GM23338 (cell line): ENCODE measurements around the gene KIF6. TPM values are rescaled to one million over a fixed set of nuclear protein-coding genes. Genes with fewer than 3 reads are reported as not detected.

Experiments used
- ATAC-seq: fragments of 200-7000 bp; cut with Tn5 transposase; 3 replicates; pipeline ENCODE4 v1.9.1; 2020
- DNase-seq: peaks from one replicate; pipeline ENCODE4 v3.0.0-alpha.2; 2015; ENCODE audit warnings: low spot score
- H2AFZ ChIP-seq: fragments of 200-600 bp; sonication (generic); 2 replicates; pipeline ENCODE4 v1.8.0; 2016; ENCODE audit warnings: antibody characterized with exemption, mild to moderate bottlenecking, moderate library complexity
- H3F3A ChIP-seq: fragments of 200-600 bp; sonication (generic); replicated peaks from 2 replicates; pipeline ENCODE4 v1.8.0; 2017; ENCODE audit warnings: antibody characterized with exemption, mixed run types, low read depth
- H3K27ac ChIP-seq: fragments of 200-600 bp; sonication (generic); 2 replicates; pipeline ENCODE4 v1.6.1; 2016; ENCODE audit warnings: low read depth
- H3K27me3 ChIP-seq: fragments of 200-600 bp; sonication (generic); 2 replicates; pipeline ENCODE4 v1.8.0; 2016; ENCODE audit warnings: mild to moderate bottlenecking, mixed run types, moderate library complexity; ENCODE audit not compliant: insufficient read depth
- H3K36me3 ChIP-seq: fragments of 200-600 bp; sonication (generic); 2 replicates; pipeline ENCODE4 v1.8.0; 2016; ENCODE audit warnings: mild to moderate bottlenecking; ENCODE audit not compliant: insufficient read depth
- H3K4me1 ChIP-seq: fragments of 200-600 bp; sonication (generic); 2 replicates; pipeline ENCODE4 v1.8.0; 2016; ENCODE audit warnings: mild to moderate bottlenecking, moderate library complexity; ENCODE audit not compliant: insufficient read depth
- H3K4me2 ChIP-seq: fragments of 200-600 bp; sonication (generic); 2 replicates; pipeline ENCODE4 v1.7.1; 2017; ENCODE audit warnings: mixed run types
- H3K4me3 ChIP-seq: fragments of 200-600 bp; sonication (generic); 2 replicates; pipeline ENCODE4 v1.6.1; 2016; ENCODE audit warnings: mixed run types
- H3K79me2 ChIP-seq: fragments of 200-600 bp; sonication (generic); replicated peaks from 2 replicates; pipeline ENCODE4 v1.8.0; 2017; ENCODE audit warnings: mild to moderate bottlenecking; ENCODE audit not compliant: insufficient read depth
- H3K9me2 ChIP-seq: fragments of 200-600 bp; sonication (generic); 2 replicates; pipeline ENCODE4 v1.8.0; 2017; ENCODE audit not compliant: insufficient read depth
- H4K20me1 ChIP-seq: fragments of 200-600 bp; sonication (generic); replicated peaks from 2 replicates; pipeline ENCODE4 v1.8.0; 2017; ENCODE audit warnings: mild to moderate bottlenecking; ENCODE audit not compliant: insufficient read depth
- H3K27ac Mint-ChIP-seq: 2 replicates; pipeline ENCODE4 v1.8.0; 2020; ENCODE audit warnings: inconsistent platforms, mild to moderate bottlenecking, moderate library complexity, mixed read lengths
- H3K27me3 Mint-ChIP-seq: 3 replicates; pipeline ENCODE4 v1.8.0; 2022; ENCODE audit warnings: low read depth, mild to moderate bottlenecking, moderate library complexity, mixed read lengths, inconsistent platforms; ENCODE audit not compliant: insufficient read depth, poor library complexity
- H3K36me3 Mint-ChIP-seq: 3 replicates; pipeline ENCODE4 v1.8.0; 2021; ENCODE audit warnings: low read depth, mild to moderate bottlenecking, inconsistent platforms, moderate library complexity, mixed read lengths
- H3K4me1 Mint-ChIP-seq: 3 replicates; pipeline ENCODE4 v1.8.0; 2020; ENCODE audit warnings: mild to moderate bottlenecking, inconsistent platforms, mixed read lengths
- H3K4me3 Mint-ChIP-seq: 3 replicates; pipeline ENCODE4 v1.8.0; 2021; ENCODE audit warnings: moderate library complexity, mild to moderate bottlenecking, inconsistent platforms, mixed read lengths
- H3K9me3 Mint-ChIP-seq: 3 replicates; pipeline ENCODE4 v1.8.0; 2020; ENCODE audit warnings: moderate library complexity, mild to moderate bottlenecking, inconsistent platforms, mixed read lengths
- EZH2 ChIP-seq: fragments of 200-600 bp; sonication (generic); IDR thresholded peaks from one replicate; pipeline ENCODE4 v1.8.0; 2017; ENCODE audit warnings: antibody characterized with exemption, mild to moderate bottlenecking, low read depth; ENCODE audit not compliant: unreplicated experiment
- EZH2phosphoT487 ChIP-seq: fragments of 200-600 bp; sonication (generic); IDR thresholded peaks from one replicate; pipeline ENCODE4 v1.8.1; 2018; ENCODE audit warnings: antibody characterized with exemption; ENCODE audit not compliant: unreplicated experiment
- JUNB ChIP-seq: IDR thresholded peaks from one replicate; pipeline ENCODE4 v1.6.1; 2016; ENCODE audit warnings: antibody characterized with exemption; ENCODE audit not compliant: unreplicated experiment
- NANOG ChIP-seq: IDR thresholded peaks from 2 replicates; pipeline ENCODE4 v1.6.1; 2016; ENCODE audit warnings: antibody characterized with exemption, borderline replicate concordance
- POLR2AphosphoS5 ChIP-seq: IDR thresholded peaks from 2 replicates; pipeline ENCODE4 v1.6.1; 2016; ENCODE audit warnings: antibody characterized with exemption, low read depth
- STAT1 ChIP-seq: IDR thresholded peaks from one replicate; pipeline ENCODE4 v1.6.1; 2016; ENCODE audit warnings: antibody characterized with exemption; ENCODE audit not compliant: unreplicated experiment
- ZNF114 ChIP-seq: fragments of 250-450 bp; sonication (Bioruptor Pico); IDR thresholded peaks from 2 replicates; pipeline ENCODE4 v1.5.0; 2020; ENCODE audit warnings: mild to moderate bottlenecking, moderate library complexity
- polyA plus RNA-seq: library from polyadenylated mRNA; unstranded; fragments of >200 nt; fragmentation: Nextera tagmentation; extraction: Ambion mirVana; gene quantifications from 2 replicates; pipeline ENCODE4 v1.2.1, GENCODE V29; 2016
- total RNA-seq: library from RNA; depleted of rRNA; stranded (reverse); fragments of >200 nt; shearing (Covaris generic); gene quantifications from 2 replicates; pipeline ENCODE4 v1.2.3, GENCODE V29; 2014
- TF ChIP-seq, protein P1 (sequence below): IDR thresholded peaks from one replicate; pipeline ENCODE4 v1.6.1; 2018; ENCODE audit warnings: antibody characterized with exemption; ENCODE audit not compliant: unreplicated experiment

The KIF6 gene
- total and polyA plus RNA-seq, 2 experiments from 2014 or later, result 0.87 to 1.7 TPM

DNA sequence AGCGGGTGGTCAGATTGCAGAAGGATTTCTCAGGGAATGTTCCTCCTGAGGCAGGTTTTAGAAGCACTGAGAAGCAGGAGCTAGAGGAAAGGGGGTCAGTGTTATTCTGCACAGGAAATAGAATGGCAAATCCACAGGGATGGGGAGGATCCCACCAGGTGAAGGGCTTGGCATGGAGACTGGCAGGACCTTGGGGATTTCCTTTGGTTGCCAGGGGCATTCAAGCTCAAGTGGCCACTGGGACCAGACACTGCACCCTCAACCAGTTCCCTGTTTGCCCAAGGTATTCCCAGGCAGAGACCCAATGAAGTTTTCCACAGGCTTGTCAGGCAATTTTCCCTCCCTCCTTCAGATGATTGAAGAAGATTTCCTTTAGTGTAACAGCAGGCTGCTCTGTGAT, 279.5 kb downstream of the KIF6 start:
- H3K36me3 ChIP-seq, result no peaks in the 10 kb centered on the region
- no peak overlapping the region for H3K4me3 Mint-ChIP-seq
- no peak overlapping the region for H3K4me2 ChIP-seq
- peaks cover 11% of the 10 kb centered on the region; the same call in 1 of the 2 replicates for H3K9me2 ChIP-seq
- no peaks in the 10 kb centered on the region; the same call in none of the 2 replicates for H3K4me1 ChIP-seq
- H3K27ac Mint-ChIP-seq, result no peak overlapping the region
- no peaks in the 10 kb centered on the region; the same call in 2 of the 3 replicates for H3K9me3 Mint-ChIP-seq
- no peaks in the 10 kb centered on the region for H4K20me1 ChIP-seq
- no peak for TF ChIP-seq STAT1
- TF ChIP-seq POLR2AphosphoS5, result no peak
- TF ChIP-seq, protein P1, sequence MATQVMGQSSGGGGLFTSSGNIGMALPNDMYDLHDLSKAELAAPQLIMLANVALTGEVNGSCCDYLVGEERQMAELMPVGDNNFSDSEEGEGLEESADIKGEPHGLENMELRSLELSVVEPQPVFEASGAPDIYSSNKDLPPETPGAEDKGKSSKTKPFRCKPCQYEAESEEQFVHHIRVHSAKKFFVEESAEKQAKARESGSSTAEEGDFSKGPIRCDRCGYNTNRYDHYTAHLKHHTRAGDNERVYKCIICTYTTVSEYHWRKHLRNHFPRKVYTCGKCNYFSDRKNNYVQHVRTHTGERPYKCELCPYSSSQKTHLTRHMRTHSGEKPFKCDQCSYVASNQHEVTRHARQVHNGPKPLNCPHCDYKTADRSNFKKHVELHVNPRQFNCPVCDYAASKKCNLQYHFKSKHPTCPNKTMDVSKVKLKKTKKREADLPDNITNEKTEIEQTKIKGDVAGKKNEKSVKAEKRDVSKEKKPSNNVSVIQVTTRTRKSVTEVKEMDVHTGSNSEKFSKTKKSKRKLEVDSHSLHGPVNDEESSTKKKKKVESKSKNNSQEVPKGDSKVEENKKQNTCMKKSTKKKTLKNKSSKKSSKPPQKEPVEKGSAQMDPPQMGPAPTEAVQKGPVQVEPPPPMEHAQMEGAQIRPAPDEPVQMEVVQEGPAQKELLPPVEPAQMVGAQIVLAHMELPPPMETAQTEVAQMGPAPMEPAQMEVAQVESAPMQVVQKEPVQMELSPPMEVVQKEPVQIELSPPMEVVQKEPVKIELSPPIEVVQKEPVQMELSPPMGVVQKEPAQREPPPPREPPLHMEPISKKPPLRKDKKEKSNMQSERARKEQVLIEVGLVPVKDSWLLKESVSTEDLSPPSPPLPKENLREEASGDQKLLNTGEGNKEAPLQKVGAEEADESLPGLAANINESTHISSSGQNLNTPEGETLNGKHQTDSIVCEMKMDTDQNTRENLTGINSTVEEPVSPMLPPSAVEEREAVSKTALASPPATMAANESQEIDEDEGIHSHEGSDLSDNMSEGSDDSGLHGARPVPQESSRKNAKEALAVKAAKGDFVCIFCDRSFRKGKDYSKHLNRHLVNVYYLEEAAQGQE, result no peak
- TF ChIP-seq EZH2phosphoT487, result no peak
- TF ChIP-seq EZH2, result no peak
- no peak for DNase-seq
- H3K27ac ChIP-seq, result no peak overlapping the region
- H3K79me2 ChIP-seq, result no peaks in the 10 kb centered on the region
- H3F3A ChIP-seq, result no peaks in the 10 kb centered on the region
- H3K27me3 ChIP-seq, result no peaks in the 10 kb centered on the region
- H3K4me1 Mint-ChIP-seq, result peaks cover 6% of the 10 kb centered on the region; the same call in 2 of the 3 replicates
- H3K27me3 Mint-ChIP-seq, result peaks cover 4% of the 10 kb centered on the region
- H2AFZ ChIP-seq, result no peak overlapping the region
- H3K36me3 Mint-ChIP-seq, result no peaks in the 10 kb centered on the region
- ATAC-seq, result no peak
- H3K4me3 ChIP-seq, result no peak overlapping the region

DNA sequence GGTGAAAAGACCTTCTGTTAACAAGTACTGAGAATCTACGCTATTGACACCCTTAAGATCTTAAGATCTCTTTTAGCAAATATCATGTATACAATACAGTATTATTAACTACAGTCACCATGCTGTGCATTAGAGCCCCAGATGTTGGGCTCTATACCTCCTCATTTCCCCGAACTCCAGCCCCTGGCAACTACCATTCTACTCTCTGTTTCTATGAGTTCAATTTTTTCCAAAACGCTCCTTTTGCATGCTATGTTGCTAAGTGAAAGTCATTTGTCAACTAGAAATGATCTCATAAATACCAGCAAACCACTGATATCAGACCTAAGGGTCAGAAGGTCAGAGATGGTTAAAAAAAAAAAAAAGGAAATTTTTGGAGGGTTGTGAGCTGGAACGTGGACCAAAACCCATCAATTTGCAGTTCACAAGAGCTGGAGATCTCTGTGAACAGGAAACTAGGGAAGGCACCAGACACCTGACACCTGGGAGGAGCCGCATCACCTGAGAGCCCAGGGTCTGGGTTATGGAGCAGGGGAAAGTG, 280.7 kb downstream of the KIF6 start:
- no peaks in the 10 kb centered on the region for H3K36me3 ChIP-seq
- TF ChIP-seq ZNF114 (CRISPR knock-in tag) (no peak), NANOG (no peak), POLR2AphosphoS5 (no peak), JUNB (no peak), EZH2phosphoT487 (no peak)
- TF ChIP-seq, protein P1, result no peak
- no peaks in the 10 kb centered on the region for H4K20me1 ChIP-seq
- no peaks in the 10 kb centered on the region for H3F3A ChIP-seq
- ATAC-seq (peak; percentile 49; the same call in 2 of the 3 replicates), DNase-seq (no peak)
- H3K36me3 Mint-ChIP-seq, result no peaks in the 10 kb centered on the region
- no peaks in the 10 kb centered on the region for H3K79me2 ChIP-seq
- H3K27ac ChIP-seq, result no peak overlapping the region
- H3K4me1 Mint-ChIP-seq, result peaks cover 6% of the 10 kb centered on the region; the same call in 2 of the 3 replicates
- H3K4me3 ChIP-seq, result no peak overlapping the region
- H3K27me3 Mint-ChIP-seq, result peaks cover 6% of the 10 kb centered on the region
- H3K27me3 ChIP-seq, result no peaks in the 10 kb centered on the region
- H3K27ac Mint-ChIP-seq, result no peak overlapping the region
- H3K9me3 Mint-ChIP-seq, result no peaks in the 10 kb centered on the region; the same call in 2 of the 3 replicates
- H3K4me1 ChIP-seq, result no peaks in the 10 kb centered on the region; the same call in none of the 2 replicates
- no peak overlapping the region for H3K4me2 ChIP-seq
- H3K9me2 ChIP-seq, result peaks cover 11% of the 10 kb centered on the region; the same call in 1 of the 2 replicates
- H2AFZ ChIP-seq, result 0 out of 2 replicates have a peak overlapping the region, but pooled peaks have one; percentile 32
- H3K4me3 Mint-ChIP-seq, result no peak overlapping the region
